B cell (primary cell): Measurements from ENCODE around the gene IKBKE. TPM values are rescaled to one million over a fixed set of nuclear protein-coding genes. Genes with fewer than 3 reads are reported as not detected.

Experiments
- ATAC-seq: fragments of 200-7000 bp; cut with Tn5 transposase; one replicate; pipeline ENCODE4 v1.10.0; 2021; ENCODE audit warnings: low read depth, mild to moderate bottlenecking, moderate number of reproducible peaks, moderate library complexity
- CTCF ChIA-PET: fragments of 350-600 bp; sonication (Branson Sonifier 250); formaldehyde crosslinking; loops from one replicate; lab custom pipeline; 2021; ENCODE audit warnings: antibody characterized with exemption, inconsistent platforms; lab: Charles Lee
- POLR2A ChIA-PET: fragments of 350-600 bp; sonication (Branson Sonifier 250); formaldehyde crosslinking; loops from one replicate; lab custom pipeline; 2021; ENCODE audit warnings: antibody characterized with exemption; lab: Charles Lee
- DNase-seq: peaks from one replicate; pipeline ENCODE4 v3.0.0; 2013
- H2AFZ ChIP-seq: 2 replicates; pipeline ENCODE4 v1.6.1; 2012; ENCODE audit warnings: mild to moderate bottlenecking, low read depth, low read length; ENCODE audit not compliant: insufficient read depth, poor library complexity, severe bottlenecking
- H3K27ac ChIP-seq, 2 donors: 1 replicate in 1 of 2; 2 replicates in 1 of 2; pipeline ENCODE4 v1.5.1; 2012 to 2013; ENCODE audit warnings: low read length in 2 of 2, mild to moderate bottlenecking in 2 of 2, moderate library complexity in 1 of 2
- H3K27me3 ChIP-seq, 4 experiments: fragments of 200-600 bp in 1 of 4; sonication (generic) in 1 of 4; replicated peaks in 1 of 4; 1 replicate in 2 of 4; 2 replicates in 2 of 4; pipeline versions ENCODE4 v1.6.1 to v1.7.0; 2013 to 2016; ENCODE audit warnings: low read length in 3 of 4, mild to moderate bottlenecking in 2 of 4, mixed read lengths in 1 of 4, moderate library complexity in 1 of 4; ENCODE audit not compliant: insufficient read depth in 4 of 4, control insufficient read depth in 3 of 4; ENCODE audit errors: control extremely low read depth in 1 of 4
- H3K36me3 ChIP-seq, 2 experiments: replicated peaks in 1 of 2; 1 replicate in 1 of 2; 2 replicates in 1 of 2; pipeline versions ENCODE4 v1.6.1 to v1.7.1; 2013; ENCODE audit warnings: low read length in 1 of 2; ENCODE audit not compliant: insufficient read depth in 2 of 2, control insufficient read depth in 1 of 2; ENCODE audit errors: control extremely low read depth in 1 of 2, extremely low read depth in 1 of 2
- H3K4me1 ChIP-seq, 2 donors: fragments of 200-600 bp in 1 of 2; sonication (generic) in 1 of 2; 1 replicate in 1 of 2; 2 replicates in 1 of 2; pipeline versions ENCODE4 v1.5.1 to v1.6.1; 2013 to 2017; ENCODE audit warnings: low read length in 2 of 2; ENCODE audit not compliant: control insufficient read depth in 2 of 2, insufficient read depth in 2 of 2
- H3K4me2 ChIP-seq: replicated peaks from 2 replicates; pipeline ENCODE3; 2012; ENCODE audit warnings: mild to moderate bottlenecking, low read depth, low read length; ENCODE audit not compliant: poor library complexity, severe bottlenecking
- H3K4me3 ChIP-seq, 5 experiments: fragments of 200-600 bp in 1 of 5; sonication (generic) in 1 of 5; 1 replicate in 3 of 5; 2 replicates in 2 of 5; pipeline versions ENCODE4 v1.5.1 to v1.7.0; 2011 to 2016; ENCODE audit warnings: low read length in 4 of 5, mild to moderate bottlenecking in 4 of 5, low read depth in 2 of 5, control low read depth in 1 of 5, moderate library complexity in 1 of 5; ENCODE audit not compliant: insufficient read depth in 1 of 5; ENCODE audit errors: control extremely low read depth in 1 of 5, extremely low read depth in 1 of 5
- H3K79me2 ChIP-seq: fragments of 200-600 bp; sonication (generic); one replicate; pipeline ENCODE4 v1.6.0; 2016; ENCODE audit warnings: low read length; ENCODE audit not compliant: control insufficient read depth, insufficient read depth
- H3K9ac ChIP-seq: fragments of 200-600 bp; sonication (generic); 2 replicates; pipeline ENCODE4 v1.6.1; 2017; ENCODE audit warnings: mild to moderate bottlenecking, low read length, moderate library complexity
- H3K9me3 ChIP-seq, 3 donors: one replicate each; pipeline versions ENCODE4 v1.6.1 to v1.7.1; 2013; ENCODE audit warnings: low read length in 2 of 3; ENCODE audit not compliant: control insufficient read depth in 2 of 3, insufficient read depth in 1 of 3; ENCODE audit errors: control extremely low read depth in 1 of 3
- H4K20me1 ChIP-seq: 2 replicates; pipeline ENCODE4 v1.6.0; 2012; ENCODE audit warnings: mild to moderate bottlenecking, low read length; ENCODE audit not compliant: insufficient read depth, control insufficient read depth, poor library complexity, severe bottlenecking
- H3K27ac Mint-ChIP-seq: one replicate; pipeline ENCODE4 v1.8.0; 2021; ENCODE audit warnings: mixed read lengths
- H3K27me3 Mint-ChIP-seq: one replicate; pipeline ENCODE4 v1.8.0; 2021; ENCODE audit warnings: mixed read lengths
- H3K4me1 Mint-ChIP-seq: one replicate; pipeline ENCODE4 v1.8.0; 2021; ENCODE audit warnings: mixed read lengths
- H3K4me3 Mint-ChIP-seq: one replicate; pipeline ENCODE4 v1.8.0; 2021; ENCODE audit warnings: mixed read lengths
- H3K9me3 Mint-ChIP-seq: one replicate; pipeline ENCODE4 v1.8.0; 2022; ENCODE audit warnings: mixed read lengths; ENCODE audit not compliant: insufficient read depth
- EZH2 ChIP-seq: IDR thresholded peaks from 2 replicates; pipeline ENCODE4 v1.6.1; 2012; ENCODE audit warnings: borderline replicate concordance, low read depth, mild to moderate bottlenecking, moderate library complexity, low read length; ENCODE audit not compliant: insufficient read depth, poor library complexity, severe bottlenecking
- WGBS: methylation state at CpG from one replicate; pipeline ENCODE4 v1.1.5; 2013; ENCODE audit warnings: missing lambda C conversion rate; ENCODE audit not compliant: insufficient coverage; 5-methylcytosine and 5-hydroxymethylcytosine counted together
- intact Hi-C: fragments of 100-400 bp; cut with micrococcal nuclease; formaldehyde crosslinking; loops from one replicate; pipeline ENCODE4 v1.10.0; 2022
- polyA plus RNA-seq: library from polyadenylated mRNA; depleted of rRNA; stranded (reverse); fragments of >200 nt; gene quantifications from 2 replicates; pipeline ENCODE4 v1.2.3, GENCODE V29; 2012
- total RNA-seq, 2 donors: library from RNA; stranded (reverse); fragments of 120-200 nt in 1 of 2; gene quantifications; 1 replicate in 1 of 2; 2 replicates in 1 of 2; pipeline versions ENCODE4 v1.2.3 to v1.2.4, GENCODE V29; 2013 to 2022
- TF ChIP-seq, protein P1 (sequence below): fragments of 200-600 bp; IDR thresholded peaks from one replicate; pipeline ENCODE4 v1.8.0; 2022; ENCODE audit warnings: antibody characterized with exemption, mild to moderate bottlenecking

The IKBKE gene
- total and polyA plus RNA-seq, 2 donors (not counting 1 experiment from before 2014, with no cell fraction given), result 40.8 to 55.4 TPM

DNA sequence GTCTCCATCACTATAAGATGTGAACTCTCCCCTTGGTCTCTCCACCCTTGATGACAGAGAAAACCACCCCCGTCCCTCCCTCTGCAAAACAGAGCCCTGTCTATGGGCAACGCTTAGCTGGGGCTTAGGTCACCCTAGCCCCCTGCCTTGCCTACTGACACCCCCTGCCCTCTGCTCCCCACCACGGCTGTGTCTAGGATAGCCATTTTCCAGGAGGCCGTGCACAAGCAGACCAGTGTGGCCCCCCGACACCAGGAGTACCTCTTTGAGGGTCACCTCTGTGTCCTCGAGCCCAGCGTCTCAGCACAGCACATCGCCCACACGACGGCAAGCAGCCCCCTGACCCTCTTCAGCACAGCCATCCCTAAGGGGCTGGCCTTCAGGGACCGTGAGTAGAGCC is 8.5 kb downstream of the IKBKE start:
- Histone ChIP-seq H3K4me2 (no peak overlapping the region), H2AFZ (no peak overlapping the region), H3K27me3 (no peaks in the 10 kb centered on the region), H3K36me3 (peaks cover 0 to 76% of the 10 kb centered on the region in 2 experiments), H3K9ac (no peak overlapping the region), H3K9me3 (no peaks in the 10 kb centered on the region), H3K79me2 (peaks cover 3% of the 10 kb centered on the region), H3K4me3 (no peak overlapping the region), H4K20me1 (peaks cover 13% of the 10 kb centered on the region), H3K27ac (no peak overlapping the region), H3K4me1 (no peaks in the 10 kb centered on the region)
- ChIA-PET CTCF (interaction anchor here (0.7 to 6.7 kb wide), 29 partner anchors 8 to 505 kb away, joined by 3 to 79 read pairs (median 6); partner anchors contain the start of gene IKBKE), POLR2A (interaction anchor here (0.6 kb wide), 1 partner anchor 149 kb away, joined by 3 read pairs; no protein-coding TSS in a partner anchor)
- intact Hi-C loops, result loop anchor here (1.0 to 10.0 kb wide), 6 partner anchors 16 to 436 kb away; partner anchors contain the start of gene DYRK3
- Mint-ChIP-seq H3K27me3 (no peaks in the 10 kb centered on the region), H3K4me3 (no peak overlapping the region), H3K27ac (no peak overlapping the region), H3K4me1 (peaks cover 4% of the 10 kb centered on the region), H3K9me3 (no peaks in the 10 kb centered on the region)
- 97% methylated on average over 10 of the region's 11 CpGs for WGBS
- ATAC-seq (no peak), DNase-seq (no peak)
- TF ChIP-seq EZH2, result no peak
- TF ChIP-seq, protein P1, sequence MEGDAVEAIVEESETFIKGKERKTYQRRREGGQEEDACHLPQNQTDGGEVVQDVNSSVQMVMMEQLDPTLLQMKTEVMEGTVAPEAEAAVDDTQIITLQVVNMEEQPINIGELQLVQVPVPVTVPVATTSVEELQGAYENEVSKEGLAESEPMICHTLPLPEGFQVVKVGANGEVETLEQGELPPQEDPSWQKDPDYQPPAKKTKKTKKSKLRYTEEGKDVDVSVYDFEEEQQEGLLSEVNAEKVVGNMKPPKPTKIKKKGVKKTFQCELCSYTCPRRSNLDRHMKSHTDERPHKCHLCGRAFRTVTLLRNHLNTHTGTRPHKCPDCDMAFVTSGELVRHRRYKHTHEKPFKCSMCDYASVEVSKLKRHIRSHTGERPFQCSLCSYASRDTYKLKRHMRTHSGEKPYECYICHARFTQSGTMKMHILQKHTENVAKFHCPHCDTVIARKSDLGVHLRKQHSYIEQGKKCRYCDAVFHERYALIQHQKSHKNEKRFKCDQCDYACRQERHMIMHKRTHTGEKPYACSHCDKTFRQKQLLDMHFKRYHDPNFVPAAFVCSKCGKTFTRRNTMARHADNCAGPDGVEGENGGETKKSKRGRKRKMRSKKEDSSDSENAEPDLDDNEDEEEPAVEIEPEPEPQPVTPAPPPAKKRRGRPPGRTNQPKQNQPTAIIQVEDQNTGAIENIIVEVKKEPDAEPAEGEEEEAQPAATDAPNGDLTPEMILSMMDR, result no peak
